ENCODE measurements around the gene CRNN.

- no peak for TF ChIP-seq POLR2A (IDR thresholded peaks at IDR 0.05; ENCODE audit: low read depth, low read length)
- no peak for TF ChIP-seq POLR2AphosphoS5 (IDR thresholded peaks at IDR 0.05; ENCODE audit: low read depth, low read length)
- TF ChIP-seq TAF1 (IDR thresholded peaks at IDR 0.05; ENCODE audit: borderline replicate concordance, low read depth, low read length), result no peak
These were observed 26.8 kb upstream of the CRNN start for GRCh38 chr1:152440635-152441471.
